ENCODE data around the gene SMIM21.

- TF ChIP-seq EGR1 (IDR thresholded peaks at IDR 0.05; ENCODE audit: borderline replicate concordance, low read depth, low read length) (no peak), CTCF (IDR thresholded peaks at IDR 0.05; ENCODE audit: control extremely low read depth in 1 of 3, insufficient read depth in 1 of 3, low read depth in 1 of 3, low read length in 3 of 3) (no peak), POLR2AphosphoS5 (IDR thresholded peaks at IDR 0.05; ENCODE audit: low read depth, low read length) (no peak), SIX5 (IDR thresholded peaks at IDR 0.05; ENCODE audit: low read depth, low read length) (no peak)
These were observed 50.2 kb downstream of the SMIM21 start for GRCh38 chr18:75377258-75377657.
